Lung (tissue), 12 donors: ENCODE data around the gene MIER3. TPM values are rescaled to one million over a fixed set of nuclear protein-coding genes. Genes with fewer than 3 reads are reported as not detected.

Experiments used
- ATAC-seq: fragments of 200-7000 bp; cut with Tn5 transposase; one replicate; pipeline ENCODE4 v1.9.1; 2020; ENCODE audit warnings: moderate number of reproducible peaks; ENCODE audit not compliant: insufficient read depth, low FRiP score
- DNase-seq, 3 donors: peaks; one replicate each; pipeline ENCODE4 v3.0.0-alpha.2; 2013 to 2017
- H3K27ac ChIP-seq, 2 donors: one replicate each; pipeline ENCODE4 v1.5.1; 2013; ENCODE audit warnings: mild to moderate bottlenecking in 2 of 2, moderate library complexity in 2 of 2, control low read depth in 1 of 2, inconsistent platforms in 1 of 2, low read depth in 1 of 2, low read length in 1 of 2
- H3K27me3 ChIP-seq, 3 donors: one replicate each; pipeline ENCODE4 v1.5.1; 2013; ENCODE audit warnings: low read length in 2 of 3; ENCODE audit not compliant: control insufficient read depth in 3 of 3, insufficient read depth in 3 of 3
- H3K36me3 ChIP-seq, 4 donors: one replicate each; pipeline ENCODE4 v1.5.1; 2013; ENCODE audit warnings: low read length in 4 of 4, mild to moderate bottlenecking in 1 of 4, moderate library complexity in 1 of 4; ENCODE audit not compliant: control insufficient read depth in 4 of 4, insufficient read depth in 4 of 4
- H3K4me1 ChIP-seq, 5 donors: one replicate each; pipeline ENCODE4 v1.5.1; 2013; ENCODE audit warnings: low read length in 5 of 5, mild to moderate bottlenecking in 2 of 5, moderate library complexity in 1 of 5; ENCODE audit not compliant: control insufficient read depth in 5 of 5, insufficient read depth in 5 of 5
- H3K4me3 ChIP-seq: one replicate; pipeline ENCODE4 v1.5.1; 2013; ENCODE audit warnings: mild to moderate bottlenecking, control low read depth, moderate library complexity
- H3K9ac ChIP-seq, 2 donors: one replicate each; pipeline ENCODE4 v1.5.1; 2013; ENCODE audit warnings: low read length in 2 of 2, control low read depth in 1 of 2; ENCODE audit not compliant: insufficient read depth in 1 of 2
- H3K9me3 ChIP-seq, 4 donors: one replicate each; pipeline ENCODE4 v1.5.1; 2013; ENCODE audit warnings: low read length in 3 of 4, mild to moderate bottlenecking in 1 of 4, moderate library complexity in 1 of 4; ENCODE audit not compliant: control insufficient read depth in 4 of 4, insufficient read depth in 3 of 4
- CTCF ChIP-seq: IDR thresholded peaks from 2 replicates; pipeline ENCODE4 v1.5.1; 2012; ENCODE audit warnings: mild to moderate bottlenecking; ENCODE audit errors: control extremely low read depth, extremely low read depth
- WGBS, 2 donors: extraction: QIAGEN DNeasy Blood & Tissue Kit; methylation state at CpG; one replicate each; pipeline ENCODE4 v1.1.7; 2013; 5-methylcytosine and 5-hydroxymethylcytosine counted together
- polyA plus RNA-seq, 2 donors: library from polyadenylated mRNA; stranded (reverse); fragments of 200-250 nt; gene quantifications; one replicate each; pipeline ENCODE4 v1.2.1, GENCODE V29; 2013
- total RNA-seq, 2 donors: library from RNA; depleted of rRNA in 1 of 2; stranded (reverse); fragments of >200 nt in 1 of 2; gene quantifications; one replicate each; pipeline ENCODE4 v1.2.1, GENCODE V29; 2014 to 2021
- donor health status: control.
- donor health status: control.
- donor health status: Bipolar disorder and iron deficiency.
- donor health status: healthy.
- donor health status: DM: yes; HTN: yes; CAD: no.

MIER3 gene
- total and polyA plus RNA-seq, 4 donors = 4.9 to 26.7 (median 10.6) TPM

DNA sequence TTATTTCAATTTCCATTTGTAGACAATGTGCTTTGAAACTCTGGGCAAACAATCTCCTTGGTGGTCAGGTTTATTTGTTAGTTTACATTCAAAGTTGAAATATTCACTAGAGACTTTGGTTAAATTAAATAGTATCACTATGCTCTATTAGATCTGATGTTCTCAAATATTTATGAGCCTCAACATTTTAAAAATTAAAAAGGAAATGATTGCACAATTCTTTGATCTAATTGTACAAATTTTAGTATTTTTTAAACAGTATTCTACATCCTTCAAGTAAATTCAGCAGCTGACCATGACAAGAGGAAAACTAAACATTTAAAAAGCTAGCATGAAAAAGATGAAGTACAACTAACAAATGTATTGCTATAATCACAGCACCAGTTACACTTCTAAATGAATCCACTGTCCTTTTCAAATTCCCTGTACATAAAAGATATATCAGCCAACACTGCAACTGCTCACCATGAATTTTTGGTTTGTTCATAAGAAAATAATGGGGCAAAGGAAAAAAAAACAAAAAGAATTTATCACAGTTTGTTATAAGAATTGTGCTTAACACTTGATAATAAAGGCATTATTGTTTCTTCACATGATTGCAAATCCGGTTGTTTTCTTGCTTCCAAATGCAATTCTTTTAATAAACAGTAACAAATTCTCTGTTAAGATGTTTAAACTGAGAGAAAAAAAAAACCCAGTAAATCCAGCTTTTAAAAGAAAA, 31.8 kb downstream of the MIER3 start:
- Histone ChIP-seq H3K9ac (no peak overlapping the region), H3K27ac (no peak overlapping the region), H3K4me3 (no peak overlapping the region), H3K4me1 (no peaks in the 10 kb centered on the region), H3K36me3 (peaks cover 13 to 22% (median 20%) of the 10 kb centered on the region in 4 donors), H3K27me3 (no peaks in the 10 kb centered on the region), H3K9me3 (peaks cover 0 to 1% (median 0%) of the 10 kb centered on the region in 4 donors)
- TF ChIP-seq CTCF = no peak
- DNase-seq (no peak), ATAC-seq (no peak)
- WGBS, 2 donors = 92% methylated on average over 1 of the region's 1 CpG

DNA sequence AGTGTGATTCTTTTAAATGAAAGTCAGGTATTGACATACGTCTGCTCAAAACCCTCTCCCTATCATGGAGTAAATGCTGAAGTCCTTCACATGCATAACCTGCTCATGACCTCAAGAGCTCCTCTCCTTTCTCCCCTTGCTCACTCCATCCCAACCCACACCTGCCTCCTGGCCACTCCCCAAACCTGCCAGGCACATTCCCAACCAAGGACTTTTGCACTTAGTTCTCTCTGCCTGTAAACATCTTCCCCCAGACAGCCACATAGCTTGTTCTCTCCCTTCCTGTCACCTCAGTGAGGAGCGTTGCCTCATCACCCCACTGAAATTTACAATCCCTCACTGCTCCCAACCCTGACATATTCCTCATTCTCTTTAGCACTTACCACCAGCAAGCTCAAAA, 33.9 kb downstream of the MIER3 start:
- Histone ChIP-seq H3K27me3 (no peaks in the 10 kb centered on the region), H3K4me1 (no peaks in the 10 kb centered on the region), H3K9me3 (peaks cover 0 to 1% (median 0%) of the 10 kb centered on the region in 4 donors), H3K4me3 (no peak overlapping the region), H3K27ac (no peak overlapping the region), H3K36me3 (peaks cover 10 to 19% (median 11%) of the 10 kb centered on the region in 4 donors), H3K9ac (no peak overlapping the region)
- WGBS, 2 donors = 67 to 72% methylated on average over 2 of the region's 2 CpGs
- ATAC-seq = no peak
- no peak for DNase-seq
- no peak for TF ChIP-seq CTCF

GRCh38 chr5:56917534-56917933, 34.4 kb downstream of the MIER3 start:
- no peaks in the 10 kb centered on the region for H3K27me3 ChIP-seq
- H3K9me3 ChIP-seq = no peaks in the 10 kb centered on the region
- ATAC-seq (no peak), DNase-seq (no peak)
- no peak overlapping the region for H3K4me3 ChIP-seq
- no peaks in the 10 kb centered on the region for H3K4me1 ChIP-seq
- H3K36me3 ChIP-seq = peaks cover 6 to 14% (median 6%) of the 10 kb centered on the region in 4 donors
- H3K27ac ChIP-seq = no peak overlapping the region
- no peak for TF ChIP-seq CTCF
- WGBS, 2 donors = 84 to 86% methylated on average over 2 of the region's 2 CpGs
- no peak overlapping the region for H3K9ac ChIP-seq
